Measurements from ENCODE around the gene CPNE2. TPM values are rescaled to one million over a fixed set of nuclear protein-coding genes. Genes with fewer than 3 reads are reported as not detected.
A peak's percentile ranks its signal among the peaks of the same experiment; 100 is the strongest.

CPNE2 gene
- total and polyA plus RNA-seq, 8 donors: 8.7 to 55.4 (median 26.1) TPM

- Histone ChIP-seq H3K4me3 (no peak overlapping the region), H3K27ac (no peak overlapping the region), H3K4me1 (no peaks in the 10 kb centered on the region), H3K27me3 (no peaks in the 10 kb centered on the region), H3K9me3 (no peaks in the 10 kb centered on the region), H3K36me3 (peaks cover 0 to 15% (median 7%) of the 10 kb centered on the region in 4 donors)
- no peak for DNase-seq
- no peak for TF ChIP-seq EP300 (IDR thresholded peaks at IDR 0.05)
- no peak for TF ChIP-seq POLR2A (IDR thresholded peaks at IDR 0.05)
- TF ChIP-seq CTCF (IDR thresholded peaks at IDR 0.05): no peak
- no peak for TF ChIP-seq POLR2AphosphoS5 (IDR thresholded peaks at IDR 0.05)
- 81 to 86% (median 84%) methylated on average over 11 of the region's 11 CpGs for WGBS, 5 donors
- intact Hi-C loops (cut with DNase I; ENCODE audit: low total_unique reads): no loop called here
Measured at GRCh38 chr16:57128771-57129389, 36.5 kb downstream of the CPNE2 start.

GRCh38 chr16:57130950-57131321 lies 38.6 kb downstream of the CPNE2 start:
- TF ChIP-seq POLR2AphosphoS5 (IDR thresholded peaks at IDR 0.05) (no peak), POLR2A (IDR thresholded peaks at IDR 0.05) (no peak), CTCF (IDR thresholded peaks at IDR 0.05) (no peak), EP300 (IDR thresholded peaks at IDR 0.05) (no peak)
- Histone ChIP-seq H3K4me3 (no peak overlapping the region), H3K4me1 (no peaks in the 10 kb centered on the region), H3K27ac (peak overlapping the region in 1 of 5 donors; percentile 24), H3K36me3 (peaks cover 0 to 15% (median 4%) of the 10 kb centered on the region in 4 donors), H3K9me3 (no peaks in the 10 kb centered on the region), H3K27me3 (no peaks in the 10 kb centered on the region)
- intact Hi-C loops (cut with DNase I; ENCODE audit: low total_unique reads): no loop called here
- no peak for DNase-seq
- 90 to 98% (median 95%) methylated on average over 6 of the region's 6 CpGs for WGBS, 5 donors

- Histone ChIP-seq H3K27ac (peak overlapping the region in 1 of 5 donors; percentile 24), H3K4me1 (no peaks in the 10 kb centered on the region), H3K27me3 (no peaks in the 10 kb centered on the region), H3K9me3 (no peaks in the 10 kb centered on the region), H3K4me3 (no peak overlapping the region), H3K36me3 (peaks cover 0 to 17% (median 4%) of the 10 kb centered on the region in 4 donors)
- 81 to 86% (median 83%) methylated on average over 17 of the region's 17 CpGs for WGBS, 5 donors
- TF ChIP-seq POLR2A (IDR thresholded peaks at IDR 0.05) (no peak), EP300 (IDR thresholded peaks at IDR 0.05) (no peak), CTCF (IDR thresholded peaks at IDR 0.05) (no peak), POLR2AphosphoS5 (IDR thresholded peaks at IDR 0.05) (no peak)
- intact Hi-C loops (cut with DNase I; ENCODE audit: low total_unique reads): no loop called here
- no peak for DNase-seq
Measured at GRCh38 chr16:57131351-57131970, 39.1 kb downstream of the CPNE2 start.

- TF ChIP-seq CTCF (IDR thresholded peaks at IDR 0.05): no peak
- TF ChIP-seq POLR2AphosphoS5 (IDR thresholded peaks at IDR 0.05): no peak
- no peak for TF ChIP-seq EP300 (IDR thresholded peaks at IDR 0.05)
- no peak for TF ChIP-seq POLR2A (IDR thresholded peaks at IDR 0.05)
Measured at GRCh38 chr16:57132470-57132869, 40.1 kb downstream of the CPNE2 start.

More at GRCh38 chr16:57132470-57132869, 40.1 kb downstream of the CPNE2 start:
- H3K4me3 ChIP-seq: no peak overlapping the region
- no peaks in the 10 kb centered on the region for H3K4me1 ChIP-seq
- intact Hi-C loops (cut with DNase I; ENCODE audit: low total_unique reads): no loop called here
- WGBS, 5 donors: 80 to 100% (median 84%) methylated on average over 1 of the region's 1 CpG
- DNase-seq: peak in 1 of 2 donors; percentile 85
- no peaks in the 10 kb centered on the region for H3K27me3 ChIP-seq
- no peaks in the 10 kb centered on the region for H3K9me3 ChIP-seq
- H3K36me3 ChIP-seq: peaks cover 0 to 27% (median 4%) of the 10 kb centered on the region in 4 donors
- no peak overlapping the region for H3K27ac ChIP-seq
